Gastrocnemius medialis (tissue), 4 donors: ENCODE measurements around the gene CDH20.

Experiments
- CTCF ChIP-seq, 5 experiments: fragments of 450-650 bp in 3 of 5; fragments of 200-600 bp in 2 of 5; sonication (generic) in 2 of 5; IDR thresholded peaks in 4 of 5; conservative IDR thresholded peaks in 1 of 5; 1 replicate in 4 of 5; 2 replicates in 1 of 5; pipeline ENCODE4 v1.5.1; 2016 to 2019; ENCODE audit warnings: antibody characterized with exemption in 5 of 5, mild to moderate bottlenecking in 3 of 5, moderate library complexity in 3 of 5
- POLR2A ChIP-seq, 2 donors: fragments of 450-650 bp; IDR thresholded peaks; one replicate each; pipeline ENCODE4 v1.6.1; 2017; ENCODE audit warnings: antibody characterized with exemption in 2 of 2, mild to moderate bottlenecking in 2 of 2, moderate library complexity in 2 of 2

- TF ChIP-seq CTCF (IDR thresholded peaks at IDR 0.05 in 4 of 5, conservative IDR thresholded peaks at IDR 0.05 in 1 of 5) (no peak), POLR2A (IDR thresholded peaks at IDR 0.05) (no peak)
Measured at GRCh38 chr18:61464551-61465142, 131.4 kb downstream of the CDH20 start.
